HG03460 (cell line): ENCODE data around the gene DISP1.
"Not testable (repeated sequence)": the region's sequence is repeated elsewhere in the genome, so short reads cannot be mapped to it uniquely, and the experiment has no call there.

Source experiments
- ATAC-seq: cut with Tn5 transposase; IDR thresholded peaks from one replicate; pipeline ENCODE4 v1.9.1; 2021; ENCODE audit not compliant: unreplicated experiment

The DISP1 gene

GRCh38 chr1:222850550-222850949 is 35.7 kb downstream of the DISP1 start:
- not testable (repeated sequence) for ATAC-seq

DNA sequence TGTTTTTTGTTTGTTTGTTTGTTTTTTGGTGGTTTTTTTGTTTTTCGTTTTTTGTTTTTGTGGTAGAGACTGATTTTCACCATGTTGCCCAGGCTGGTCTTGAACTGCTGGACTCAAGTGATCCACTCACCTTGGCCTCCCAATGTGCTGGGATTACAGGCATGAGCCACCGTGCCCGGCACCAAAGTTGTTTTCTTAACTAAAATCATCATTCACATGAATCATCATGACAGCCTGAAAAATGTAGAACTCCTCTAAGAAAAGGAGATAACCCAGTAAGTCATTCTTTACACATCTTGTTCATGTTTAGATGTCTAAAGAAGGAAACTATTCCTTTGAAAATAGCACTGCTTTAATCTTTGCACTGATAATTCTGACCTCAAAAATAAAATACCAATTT is 37.5 kb downstream of the DISP1 start:
- ATAC-seq, result no peak

DNA sequence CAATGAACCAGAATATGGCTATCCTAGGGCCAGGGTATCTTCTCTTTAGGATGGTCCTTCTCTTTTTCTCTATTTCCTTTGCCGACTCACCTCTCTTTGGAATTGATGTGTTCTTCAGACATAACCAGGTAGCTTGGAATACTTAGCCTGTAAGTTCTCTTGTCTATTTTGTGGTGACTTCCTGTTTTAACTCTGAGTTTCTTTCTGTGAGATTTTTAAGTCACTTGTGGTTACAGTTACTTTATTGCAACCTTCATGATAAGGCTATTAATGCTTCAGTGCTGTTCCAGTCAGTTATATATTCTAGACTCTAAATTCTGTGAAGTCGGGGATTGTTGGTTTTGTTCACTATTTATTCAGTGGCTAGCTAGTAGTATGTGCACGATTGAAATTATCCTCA is 46.2 kb downstream of the DISP1 start:
- no peak for ATAC-seq
